ENCODE results near the gene CHST8. TPM values are rescaled to one million over a fixed set of nuclear protein-coding genes. Genes with fewer than 3 reads are reported as not detected.

Gene CHST8
- total RNA-seq, 1 donor from 2014 or later: not detected

GRCh38 chr19:33664744-33665143, 43.0 kb downstream of the CHST8 start:
- Histone ChIP-seq H3K27me3 (ENCODE audit: insufficient read depth, low read length) (no peaks in the 10 kb centered on the region), H2AFZ (ENCODE audit: low read depth, low read length) (no peak overlapping the region), H3K27ac (ENCODE audit: low read depth, low read length) (no peak overlapping the region), H3K79me2 (ENCODE audit: insufficient read depth, low read length) (no peaks in the 10 kb centered on the region), H3K4me1 (ENCODE audit: insufficient read depth, low read length) (no peaks in the 10 kb centered on the region), H3K4me3 (ENCODE audit: insufficient read depth, low read depth, low read length) (no peak overlapping the region), H3K36me3 (ENCODE audit: insufficient read depth, low read length) (no peaks in the 10 kb centered on the region), H4K20me1 (ENCODE audit: insufficient read depth, low read length) (no peaks in the 10 kb centered on the region), H3K9me3 (ENCODE audit: insufficient read depth, low read depth, low read length) (no peaks in the 10 kb centered on the region), H3K4me2 (ENCODE audit: low read length) (no peak overlapping the region), H3K9ac (ENCODE audit: low read length) (no peak overlapping the region)
- Mint-ChIP-seq H3K27me3 (ENCODE audit: low read depth, unreplicated experiment) (peaks cover 32% of the 10 kb centered on the region), H3K36me3 (ENCODE audit: low read depth, unreplicated experiment) (no peaks in the 10 kb centered on the region), H3K9me3 (ENCODE audit: unreplicated experiment) (peaks cover 3% of the 10 kb centered on the region), H3K4me1 (ENCODE audit: low read depth, unreplicated experiment) (no peaks in the 10 kb centered on the region), H3K27ac (ENCODE audit: unreplicated experiment) (no peak overlapping the region), H3K4me3 (ENCODE audit: unreplicated experiment) (no peak overlapping the region)
- no peak for FAIRE-seq
- no peak for TF ChIP-seq CTCF (IDR thresholded peaks at IDR 0.05; ENCODE audit: insufficient read depth, low read depth, low read length)
- no peak for TF ChIP-seq EZH2 (IDR thresholded peaks at IDR 0.05; ENCODE audit: insufficient read depth, low read length)
- no peak for DNase-seq (ENCODE audit: low read depth)

GRCh38 chr19:33665776-33666595, 44.2 kb downstream of the CHST8 start:
- Histone ChIP-seq H3K9me3 (ENCODE audit: insufficient read depth, low read depth, low read length) (no peaks in the 10 kb centered on the region), H3K27ac (ENCODE audit: low read depth, low read length) (no peak overlapping the region), H3K79me2 (ENCODE audit: insufficient read depth, low read length) (no peaks in the 10 kb centered on the region), H3K36me3 (ENCODE audit: insufficient read depth, low read length) (no peaks in the 10 kb centered on the region), H3K4me1 (ENCODE audit: insufficient read depth, low read length) (no peaks in the 10 kb centered on the region), H3K4me2 (ENCODE audit: low read length) (no peak overlapping the region), H2AFZ (ENCODE audit: low read depth, low read length) (no peak overlapping the region), H4K20me1 (ENCODE audit: insufficient read depth, low read length) (no peaks in the 10 kb centered on the region), H3K27me3 (ENCODE audit: insufficient read depth, low read length) (peaks cover 6% of the 10 kb centered on the region), H3K4me3 (ENCODE audit: insufficient read depth, low read depth, low read length) (no peak overlapping the region), H3K9ac (ENCODE audit: low read length) (no peak overlapping the region)
- no peak overlapping the region for H3K27ac Mint-ChIP-seq (ENCODE audit: unreplicated experiment)
- DNase-seq (ENCODE audit: low read depth): no peak
- peaks cover 38% of the 10 kb centered on the region for H3K27me3 Mint-ChIP-seq (ENCODE audit: low read depth, unreplicated experiment)
- no peaks in the 10 kb centered on the region for H3K4me1 Mint-ChIP-seq (ENCODE audit: low read depth, unreplicated experiment)
- no peak overlapping the region for H3K4me3 Mint-ChIP-seq (ENCODE audit: unreplicated experiment)
- no peak for TF ChIP-seq EZH2 (IDR thresholded peaks at IDR 0.05; ENCODE audit: insufficient read depth, low read length)
- TF ChIP-seq CTCF (IDR thresholded peaks at IDR 0.05; ENCODE audit: insufficient read depth, low read depth, low read length): no peak
- no peaks in the 10 kb centered on the region for H3K36me3 Mint-ChIP-seq (ENCODE audit: low read depth, unreplicated experiment)
- peaks cover 3% of the 10 kb centered on the region for H3K9me3 Mint-ChIP-seq (ENCODE audit: unreplicated experiment)
- no peak for FAIRE-seq

GRCh38 chr19:33667141-33667650, 45.4 kb downstream of the CHST8 start:
- TF ChIP-seq CTCF (IDR thresholded peaks at IDR 0.05; ENCODE audit: insufficient read depth, low read depth, low read length) (no peak), EZH2 (IDR thresholded peaks at IDR 0.05; ENCODE audit: insufficient read depth, low read length) (no peak)
- H3K27me3 ChIP-seq (ENCODE audit: insufficient read depth, low read length): peaks cover 6% of the 10 kb centered on the region
- H3K9me3 Mint-ChIP-seq (ENCODE audit: unreplicated experiment): peaks cover 3% of the 10 kb centered on the region
- H3K27me3 Mint-ChIP-seq (ENCODE audit: low read depth, unreplicated experiment): peaks cover 42% of the 10 kb centered on the region
- no peak overlapping the region for H3K9ac ChIP-seq (ENCODE audit: low read length)
- no peak overlapping the region for H3K27ac ChIP-seq (ENCODE audit: low read depth, low read length)
- no peaks in the 10 kb centered on the region for H3K36me3 Mint-ChIP-seq (ENCODE audit: low read depth, unreplicated experiment)
- H3K4me3 ChIP-seq (ENCODE audit: insufficient read depth, low read depth, low read length): no peak overlapping the region
- H3K27ac Mint-ChIP-seq (ENCODE audit: unreplicated experiment): no peak overlapping the region
- no peaks in the 10 kb centered on the region for H3K9me3 ChIP-seq (ENCODE audit: insufficient read depth, low read depth, low read length)
- DNase-seq (ENCODE audit: low read depth) (no peak), FAIRE-seq (no peak)
- no peak overlapping the region for H3K4me3 Mint-ChIP-seq (ENCODE audit: unreplicated experiment)
- no peaks in the 10 kb centered on the region for H3K4me1 Mint-ChIP-seq (ENCODE audit: low read depth, unreplicated experiment)
- no peaks in the 10 kb centered on the region for H3K79me2 ChIP-seq (ENCODE audit: insufficient read depth, low read length)
- no peaks in the 10 kb centered on the region for H3K36me3 ChIP-seq (ENCODE audit: insufficient read depth, low read length)
- H3K4me2 ChIP-seq (ENCODE audit: low read length): no peak overlapping the region
- no peaks in the 10 kb centered on the region for H4K20me1 ChIP-seq (ENCODE audit: insufficient read depth, low read length)
- H2AFZ ChIP-seq (ENCODE audit: low read depth, low read length): no peak overlapping the region
- no peaks in the 10 kb centered on the region for H3K4me1 ChIP-seq (ENCODE audit: insufficient read depth, low read length)
